NCI-H2196 (cell line): ENCODE results near the gene PRR3.

ENCODE experiments used
- DNase-seq: peaks from one replicate; lab custom pipeline; 2025; ENCODE audit not compliant: unreplicated experiment; lab: John Stamatoyannopoulos, UW

The PRR3 gene

DNA sequence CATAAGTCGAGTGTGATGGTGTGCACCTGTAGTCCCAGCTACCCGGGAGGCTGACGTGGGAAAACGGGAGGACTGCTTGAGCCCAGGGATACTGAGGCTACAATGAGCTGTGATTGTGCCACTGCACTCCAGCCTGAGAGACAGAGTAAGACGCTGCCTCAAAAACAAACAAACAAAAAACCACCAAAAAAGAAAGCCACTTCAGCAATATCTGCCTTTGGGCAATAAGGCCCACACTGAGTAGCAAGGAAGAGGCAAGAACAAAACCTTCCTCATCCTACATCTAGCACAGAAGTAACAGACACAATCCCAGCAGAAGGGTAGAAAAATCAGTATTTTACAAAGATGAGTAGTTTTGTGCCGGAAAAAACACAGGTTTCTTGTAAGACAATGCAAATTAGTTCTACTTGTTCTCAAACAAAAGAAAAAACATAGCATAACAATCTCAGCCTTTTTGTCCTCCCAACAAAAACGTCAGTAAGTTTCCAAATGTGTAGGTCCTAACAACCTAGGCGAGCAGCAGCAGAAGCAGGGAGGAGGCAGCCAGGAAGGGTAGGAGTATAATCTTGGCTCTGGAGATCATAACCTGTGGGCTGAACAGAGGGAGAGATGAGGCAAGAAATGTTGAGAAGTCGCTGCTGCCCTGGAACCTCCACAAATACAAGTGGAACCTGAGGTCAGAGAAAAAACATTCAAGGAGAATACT, 54.2 kb downstream of the PRR3 start:
- no peak for DNase-seq

DNA sequence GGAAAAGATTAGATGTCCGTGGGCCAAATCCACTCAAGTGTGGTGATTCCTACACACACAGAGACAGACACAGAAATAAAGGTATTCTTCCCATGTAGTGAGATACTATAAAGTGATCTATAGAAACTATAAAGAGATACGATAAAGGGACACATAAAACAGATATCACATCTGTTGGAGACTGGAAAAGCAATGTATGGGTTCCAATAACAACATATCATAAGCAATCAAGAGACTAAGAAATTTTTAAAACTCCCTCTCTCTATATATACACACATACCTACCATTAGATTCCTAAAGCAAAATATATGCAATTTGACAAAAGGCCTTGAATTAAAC, 54.7 kb downstream of the PRR3 start:
- DNase-seq: no peak

DNA sequence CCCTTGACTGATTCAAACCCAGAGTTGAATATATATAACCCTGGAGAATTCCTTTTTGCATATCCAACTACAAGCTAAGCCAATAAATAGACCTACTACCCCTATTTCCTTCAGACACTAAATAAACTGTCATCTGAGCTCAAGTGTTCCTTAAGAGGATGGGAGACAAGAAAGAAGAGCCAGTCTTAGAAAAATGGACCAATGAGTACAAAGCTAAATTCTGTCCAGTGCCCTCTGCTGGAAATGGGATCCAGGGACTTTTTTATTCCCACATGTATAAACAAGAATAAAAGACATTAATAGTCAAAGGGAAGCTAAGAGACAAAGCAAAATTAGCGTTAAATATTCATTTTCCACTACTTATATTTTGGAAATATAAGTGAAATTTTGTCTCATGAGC, 55.1 kb downstream of the PRR3 start:
- no peak for DNase-seq

DNA sequence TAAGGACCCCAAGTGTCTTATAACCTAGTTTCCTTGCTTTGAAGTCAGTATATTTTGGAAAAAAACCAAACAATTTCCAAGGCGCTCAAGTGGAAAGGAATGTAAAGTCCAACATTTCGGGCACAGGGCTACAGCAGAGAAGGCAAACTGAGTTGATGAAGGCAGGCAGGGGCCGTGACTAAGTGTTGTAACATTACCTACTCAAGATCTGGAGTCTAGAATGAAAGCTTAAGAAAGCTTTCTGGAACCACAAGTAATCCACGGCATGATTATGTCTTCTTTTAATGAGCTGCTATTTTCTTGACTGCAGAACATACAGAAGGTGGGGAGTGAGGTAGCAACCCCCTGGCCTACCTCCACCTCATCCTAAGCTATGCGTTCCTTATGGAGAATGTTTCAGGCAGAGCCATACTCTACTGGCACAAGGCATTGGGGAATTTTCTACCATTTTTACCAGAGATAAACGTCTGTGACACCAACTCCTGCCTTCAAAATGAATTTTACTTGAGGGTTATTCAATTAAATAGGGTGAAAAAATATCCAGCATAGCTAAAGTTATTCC, 55.7 kb downstream of the PRR3 start:
- no peak for DNase-seq
